OCI-LY3 (cell line): ENCODE results near the gene TOP2A.
A peak's percentile ranks its signal among the peaks of the same experiment; 100 is the strongest.

Experiments
- H2AFZ ChIP-seq: fragments of 200-600, 300-600 bp; shearing (Covaris generic); 2 replicates; pipeline ENCODE4 v1.6.0; 2014; ENCODE audit warnings: antibody characterized with exemption, low read depth, low read length
- H3K27ac ChIP-seq: fragments of 200-600, 300-600 bp; sonication (generic); 2 replicates; pipeline ENCODE4 v1.5.1; 2014; ENCODE audit warnings: mild to moderate bottlenecking, low read length, moderate library complexity, mixed read lengths
- H3K27me3 ChIP-seq: fragments of 200-600, 300-600 bp; sonication (generic); 2 replicates; pipeline ENCODE4 v1.6.1; 2014; ENCODE audit warnings: low read depth, low read length, mixed read lengths
- H3K36me3 ChIP-seq: fragments of 200-600, 300-600 bp; sonication (generic); replicated peaks from 2 replicates; pipeline ENCODE3; 2014; ENCODE audit warnings: low read depth, low read length, mixed read lengths
- H3K4me1 ChIP-seq: fragments of 300-600, 200-600 bp; sonication (generic); 2 replicates; pipeline ENCODE4 v1.6.1; 2014; ENCODE audit warnings: low read length, mixed read lengths
- H3K4me2 ChIP-seq: fragments of 200-600, 300-600 bp; sonication (generic); 2 replicates; pipeline ENCODE4 v1.6.1; 2014; ENCODE audit warnings: low read length, mixed read lengths
- H3K4me3 ChIP-seq: fragments of 300-600, 200-600 bp; sonication (generic); 2 replicates; pipeline ENCODE4 v1.5.1; 2014; ENCODE audit warnings: antibody characterized with exemption, mild to moderate bottlenecking, low read length, moderate library complexity
- H3K79me2 ChIP-seq: fragments of 300-600, 200-600 bp; shearing (Covaris generic); 2 replicates; pipeline ENCODE4 v1.6.1; 2014; ENCODE audit warnings: mild to moderate bottlenecking, low read length, mixed read lengths
- H3K9ac ChIP-seq: fragments of 300-600, 200-600 bp; shearing (Covaris generic); 2 replicates; pipeline ENCODE4 v1.6.0; 2014; ENCODE audit warnings: mild to moderate bottlenecking, low read length, moderate library complexity
- H3K9me3 ChIP-seq: fragments of 200-600, 300-600 bp; shearing (Covaris generic); 2 replicates; pipeline ENCODE4 v1.6.1; 2014; ENCODE audit warnings: low read length, mixed read lengths; ENCODE audit not compliant: insufficient read depth
- H4K20me1 ChIP-seq: fragments of 200-600, 300-600 bp; sonication (generic); 2 replicates; pipeline ENCODE4 v1.6.1; 2016; ENCODE audit warnings: low read length, mixed read lengths; ENCODE audit not compliant: insufficient read depth
- EZH2phosphoT487 ChIP-seq: fragments of 200-600 bp; shearing (Covaris generic); IDR thresholded peaks from 2 replicates; pipeline ENCODE4 v1.6.1; 2018; ENCODE audit warnings: antibody characterized with exemption, mixed run types, low read depth
- TF ChIP-seq, protein P1 (sequence below): fragments of 200-600, 300-600 bp; sonication (generic); IDR thresholded peaks from 2 replicates; pipeline ENCODE4 v1.5.1; 2014; ENCODE audit warnings: antibody characterized with exemption, low read length, low read depth

Gene TOP2A

GRCh38 chr17:40355123-40355803, 62.4 kb downstream of the TOP2A start:
- TF ChIP-seq, protein P1, sequence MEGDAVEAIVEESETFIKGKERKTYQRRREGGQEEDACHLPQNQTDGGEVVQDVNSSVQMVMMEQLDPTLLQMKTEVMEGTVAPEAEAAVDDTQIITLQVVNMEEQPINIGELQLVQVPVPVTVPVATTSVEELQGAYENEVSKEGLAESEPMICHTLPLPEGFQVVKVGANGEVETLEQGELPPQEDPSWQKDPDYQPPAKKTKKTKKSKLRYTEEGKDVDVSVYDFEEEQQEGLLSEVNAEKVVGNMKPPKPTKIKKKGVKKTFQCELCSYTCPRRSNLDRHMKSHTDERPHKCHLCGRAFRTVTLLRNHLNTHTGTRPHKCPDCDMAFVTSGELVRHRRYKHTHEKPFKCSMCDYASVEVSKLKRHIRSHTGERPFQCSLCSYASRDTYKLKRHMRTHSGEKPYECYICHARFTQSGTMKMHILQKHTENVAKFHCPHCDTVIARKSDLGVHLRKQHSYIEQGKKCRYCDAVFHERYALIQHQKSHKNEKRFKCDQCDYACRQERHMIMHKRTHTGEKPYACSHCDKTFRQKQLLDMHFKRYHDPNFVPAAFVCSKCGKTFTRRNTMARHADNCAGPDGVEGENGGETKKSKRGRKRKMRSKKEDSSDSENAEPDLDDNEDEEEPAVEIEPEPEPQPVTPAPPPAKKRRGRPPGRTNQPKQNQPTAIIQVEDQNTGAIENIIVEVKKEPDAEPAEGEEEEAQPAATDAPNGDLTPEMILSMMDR = peak; percentile 90
- TF ChIP-seq EZH2phosphoT487 = no peak
- H3K36me3 ChIP-seq = peaks cover 13% of the 10 kb centered on the region
- no peaks in the 10 kb centered on the region for H3K27me3 ChIP-seq
- no peak overlapping the region for H3K4me2 ChIP-seq
- H3K4me3 ChIP-seq = no peak overlapping the region
- H3K79me2 ChIP-seq = no peaks in the 10 kb centered on the region
- no peaks in the 10 kb centered on the region for H3K9me3 ChIP-seq
- H3K4me1 ChIP-seq = peaks cover 15% of the 10 kb centered on the region
- no peak overlapping the region for H3K9ac ChIP-seq
- H2AFZ ChIP-seq = no peak overlapping the region
- H4K20me1 ChIP-seq = peaks cover 17% of the 10 kb centered on the region
- no peak overlapping the region for H3K27ac ChIP-seq

- Histone ChIP-seq H3K9ac (no peak overlapping the region), H3K27ac (no peak overlapping the region), H3K4me2 (no peak overlapping the region), H3K4me1 (peaks cover 15% of the 10 kb centered on the region), H3K36me3 (peaks cover 16% of the 10 kb centered on the region), H3K27me3 (no peaks in the 10 kb centered on the region), H2AFZ (no peak overlapping the region), H4K20me1 (peaks cover 18% of the 10 kb centered on the region), H3K4me3 (no peak overlapping the region), H3K9me3 (no peaks in the 10 kb centered on the region), H3K79me2 (no peaks in the 10 kb centered on the region)
- TF ChIP-seq EZH2phosphoT487 = no peak
- TF ChIP-seq, protein P1 = no peak
Observed at GRCh38 chr17:40354221-40355122, 63.2 kb downstream of the TOP2A start.

DNA sequence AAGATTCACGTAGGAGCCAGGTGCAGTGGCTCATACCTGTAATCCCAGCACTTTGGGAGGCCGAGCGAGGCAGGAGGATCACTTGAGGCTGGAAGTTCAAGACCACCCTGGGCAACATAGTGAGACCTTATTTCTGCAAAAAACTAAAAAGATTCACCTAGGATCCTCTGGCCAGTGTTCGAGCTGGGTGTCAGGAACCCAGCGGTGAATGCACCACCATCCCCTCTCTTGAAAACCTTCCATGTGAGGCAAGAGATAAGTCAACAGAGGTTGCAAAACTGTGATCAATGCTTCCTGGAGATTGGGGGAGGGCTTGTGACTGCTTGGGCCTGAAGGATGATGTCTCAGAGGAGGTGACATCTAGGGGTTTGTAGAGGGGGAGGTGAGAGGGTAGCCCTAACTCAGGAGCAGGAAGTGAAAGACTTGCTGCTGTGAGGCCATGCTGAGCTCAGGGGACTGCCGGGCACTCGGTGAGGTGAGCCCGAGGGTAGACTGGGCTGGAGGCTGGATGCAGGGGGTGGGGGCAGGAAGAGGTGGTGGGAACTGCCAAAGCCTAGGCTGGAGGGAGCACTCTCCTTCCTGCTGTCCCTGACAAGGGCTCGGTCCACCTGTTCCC, 64.8 kb downstream of the TOP2A start:
- Histone ChIP-seq H3K9me3 (no peaks in the 10 kb centered on the region), H3K27me3 (no peaks in the 10 kb centered on the region), H3K36me3 (peaks cover 16% of the 10 kb centered on the region), H2AFZ (no peak overlapping the region), H3K79me2 (peaks cover 3% of the 10 kb centered on the region), H4K20me1 (peaks cover 34% of the 10 kb centered on the region), H3K4me3 (no peak overlapping the region), H3K9ac (no peak overlapping the region), H3K4me1 (peaks cover 7% of the 10 kb centered on the region), H3K4me2 (no peak overlapping the region), H3K27ac (no peak overlapping the region)
- no peak for TF ChIP-seq EZH2phosphoT487
- TF ChIP-seq, protein P1 = no peak
